Keratinocyte (primary cell): ENCODE measurements around the gene RBCK1.

ENCODE experiments used
- EZH2 ChIP-seq: IDR thresholded peaks from one replicate; pipeline ENCODE4 v1.6.1; 2012; ENCODE audit warnings: inconsistent platforms, mild to moderate bottlenecking, low read length, moderate library complexity
- TF ChIP-seq, protein P1 (sequence below), 3 experiments: IDR thresholded peaks in 1 of 3; conservative IDR thresholded peaks in 1 of 3; optimal IDR thresholded peaks in 1 of 3; 2 replicates in 2 of 3; 3 replicates in 1 of 3; pipeline versions ENCODE3 to v1.5.1; 2011; ENCODE audit warnings: low read length in 3 of 3, mild to moderate bottlenecking in 3 of 3, moderate library complexity in 2 of 3, control low read depth in 1 of 3, inconsistent platforms in 1 of 3; ENCODE audit not compliant: insufficient read depth in 2 of 3; ENCODE audit errors: extremely low read depth in 1 of 3

DNA sequence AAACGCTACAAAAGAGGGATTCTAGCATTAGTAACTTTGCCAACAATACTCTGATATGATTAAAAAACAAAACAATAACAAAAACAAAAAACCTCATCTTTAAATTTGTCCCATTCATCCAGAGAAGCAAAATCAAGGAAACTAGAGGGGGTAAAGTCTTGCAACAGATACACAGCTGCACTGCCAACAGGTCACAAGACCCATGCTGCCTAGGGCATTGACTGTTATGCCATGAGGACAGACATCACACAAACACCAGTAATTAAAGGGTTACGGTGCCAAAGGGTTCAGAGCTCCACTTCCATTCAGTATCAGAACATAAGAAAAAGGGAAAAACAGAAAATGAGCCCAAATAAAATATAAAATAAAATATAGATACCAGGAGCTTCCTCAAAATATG, 52.6 kb downstream of the RBCK1 start:
- TF ChIP-seq, protein P1, sequence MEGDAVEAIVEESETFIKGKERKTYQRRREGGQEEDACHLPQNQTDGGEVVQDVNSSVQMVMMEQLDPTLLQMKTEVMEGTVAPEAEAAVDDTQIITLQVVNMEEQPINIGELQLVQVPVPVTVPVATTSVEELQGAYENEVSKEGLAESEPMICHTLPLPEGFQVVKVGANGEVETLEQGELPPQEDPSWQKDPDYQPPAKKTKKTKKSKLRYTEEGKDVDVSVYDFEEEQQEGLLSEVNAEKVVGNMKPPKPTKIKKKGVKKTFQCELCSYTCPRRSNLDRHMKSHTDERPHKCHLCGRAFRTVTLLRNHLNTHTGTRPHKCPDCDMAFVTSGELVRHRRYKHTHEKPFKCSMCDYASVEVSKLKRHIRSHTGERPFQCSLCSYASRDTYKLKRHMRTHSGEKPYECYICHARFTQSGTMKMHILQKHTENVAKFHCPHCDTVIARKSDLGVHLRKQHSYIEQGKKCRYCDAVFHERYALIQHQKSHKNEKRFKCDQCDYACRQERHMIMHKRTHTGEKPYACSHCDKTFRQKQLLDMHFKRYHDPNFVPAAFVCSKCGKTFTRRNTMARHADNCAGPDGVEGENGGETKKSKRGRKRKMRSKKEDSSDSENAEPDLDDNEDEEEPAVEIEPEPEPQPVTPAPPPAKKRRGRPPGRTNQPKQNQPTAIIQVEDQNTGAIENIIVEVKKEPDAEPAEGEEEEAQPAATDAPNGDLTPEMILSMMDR (optimal IDR thresholded peaks at IDR 0.05 in 1 of 3, IDR thresholded peaks at IDR 0.05 in 1 of 3, conservative IDR thresholded peaks at IDR 0.05 in 1 of 3; ENCODE audit: extremely low read depth in 1 of 3, insufficient read depth in 2 of 3, low read length in 3 of 3), result no peak
- TF ChIP-seq EZH2, result no peak
